ENCODE results near the gene TM4SF18. TPM values are rescaled to one million over a fixed set of nuclear protein-coding genes. Genes with fewer than 3 reads are reported as not detected.
"Not testable (repeated sequence)": the region's sequence is repeated elsewhere in the genome, so short reads cannot be mapped to it uniquely, and the experiment has no call there.

TM4SF18 gene
- total RNA-seq, 4 donors from 2014 or later = 9.7 to 33.3 (median 24.9) TPM

DNA sequence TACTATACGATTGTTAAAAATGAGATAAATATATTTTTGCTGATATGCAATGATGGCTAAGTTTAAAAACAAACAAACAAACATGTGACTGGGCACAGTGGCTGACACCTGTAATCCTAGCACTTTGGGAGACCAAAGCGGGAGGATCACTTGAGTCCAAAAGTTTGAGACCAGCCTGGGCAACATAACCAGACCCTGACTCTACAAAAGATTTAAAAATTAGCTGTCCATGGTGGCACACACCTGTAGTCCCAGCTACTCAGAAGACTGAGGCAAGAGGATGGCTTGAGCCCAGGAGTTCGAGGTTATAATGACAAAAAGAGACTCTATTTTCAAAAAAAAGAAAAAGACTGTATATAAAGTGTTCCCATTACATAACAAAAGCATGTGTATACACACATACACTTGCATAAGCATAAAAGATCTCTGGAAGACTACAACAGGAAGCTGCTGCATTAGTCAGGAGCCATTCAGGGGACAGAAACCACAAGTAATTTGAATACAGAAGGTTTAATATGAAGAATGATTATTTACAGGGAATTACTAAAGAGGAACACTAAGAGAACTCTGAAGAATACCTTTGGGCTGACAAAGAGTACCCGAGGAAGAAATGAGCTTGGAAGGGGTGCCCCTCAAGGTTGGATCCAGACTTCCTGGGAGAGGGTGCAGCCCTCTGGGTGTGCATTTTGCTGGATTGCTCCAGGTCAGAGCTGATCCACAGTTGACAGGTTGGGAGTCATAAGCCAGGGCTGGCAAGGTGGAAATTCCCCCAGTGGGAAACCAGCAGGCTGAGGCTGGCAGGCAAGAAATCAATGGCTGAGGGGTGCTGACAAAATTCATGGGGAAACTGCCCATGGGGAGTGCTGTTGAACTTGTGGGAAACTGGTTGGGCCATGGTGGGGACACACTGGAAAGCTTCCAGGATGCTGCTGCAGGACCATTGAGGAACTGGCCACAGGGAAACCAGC, 9.3 kb upstream of the TM4SF18 start:
- no peak overlapping the region for H3K4me3 ChIP-seq (replicated peaks in 1 of 3)
- H3K4me1 ChIP-seq = peaks cover 11 to 14% of the 10 kb centered on the region in 2 donors
- H3K27ac ChIP-seq = no peak overlapping the region
- H3K36me3 ChIP-seq = no peaks in the 10 kb centered on the region
- no peak for DNase-seq
- WGBS, 2 donors = 81 to 90% methylated on average over 4 of the region's 4 CpGs
- intact Hi-C loops (cut with DNase I) = no loop called here
- TF ChIP-seq, protein P1, sequence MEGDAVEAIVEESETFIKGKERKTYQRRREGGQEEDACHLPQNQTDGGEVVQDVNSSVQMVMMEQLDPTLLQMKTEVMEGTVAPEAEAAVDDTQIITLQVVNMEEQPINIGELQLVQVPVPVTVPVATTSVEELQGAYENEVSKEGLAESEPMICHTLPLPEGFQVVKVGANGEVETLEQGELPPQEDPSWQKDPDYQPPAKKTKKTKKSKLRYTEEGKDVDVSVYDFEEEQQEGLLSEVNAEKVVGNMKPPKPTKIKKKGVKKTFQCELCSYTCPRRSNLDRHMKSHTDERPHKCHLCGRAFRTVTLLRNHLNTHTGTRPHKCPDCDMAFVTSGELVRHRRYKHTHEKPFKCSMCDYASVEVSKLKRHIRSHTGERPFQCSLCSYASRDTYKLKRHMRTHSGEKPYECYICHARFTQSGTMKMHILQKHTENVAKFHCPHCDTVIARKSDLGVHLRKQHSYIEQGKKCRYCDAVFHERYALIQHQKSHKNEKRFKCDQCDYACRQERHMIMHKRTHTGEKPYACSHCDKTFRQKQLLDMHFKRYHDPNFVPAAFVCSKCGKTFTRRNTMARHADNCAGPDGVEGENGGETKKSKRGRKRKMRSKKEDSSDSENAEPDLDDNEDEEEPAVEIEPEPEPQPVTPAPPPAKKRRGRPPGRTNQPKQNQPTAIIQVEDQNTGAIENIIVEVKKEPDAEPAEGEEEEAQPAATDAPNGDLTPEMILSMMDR (IDR thresholded peaks at IDR 0.05) = no peak
- no peak for TF ChIP-seq POLR2A (IDR thresholded peaks at IDR 0.05)
- no peaks in the 10 kb centered on the region for H3K9me3 ChIP-seq
- H3K27me3 ChIP-seq = no peaks in the 10 kb centered on the region

DNA sequence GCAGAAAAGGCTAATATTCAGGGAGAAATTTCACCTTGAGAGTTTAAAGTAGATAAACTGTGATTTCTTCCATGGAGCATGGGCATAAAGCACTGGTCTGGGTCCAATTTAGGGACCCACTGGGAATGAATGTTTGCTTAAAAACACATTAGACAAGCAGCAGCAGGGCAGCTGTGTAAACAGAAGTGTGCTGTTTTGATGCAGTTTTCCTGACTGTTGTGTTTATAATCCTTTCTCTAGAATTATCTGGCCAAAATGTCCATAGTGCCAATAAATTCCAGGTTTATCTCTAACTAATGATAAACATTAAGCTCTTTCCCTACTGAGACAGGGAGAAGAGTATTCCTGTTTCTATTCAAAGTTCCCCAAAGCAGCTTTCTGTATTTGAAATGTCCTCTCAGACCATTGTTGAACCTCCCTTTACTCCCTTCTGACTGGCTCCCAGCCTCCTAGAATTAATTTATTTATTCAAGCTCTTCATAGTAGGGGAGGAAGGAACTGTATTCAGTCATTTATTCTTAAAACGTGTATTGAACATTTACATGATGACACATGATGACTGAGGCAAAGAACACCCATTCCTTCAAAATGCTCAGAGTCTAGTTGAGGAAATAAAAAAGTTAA, 7.0 kb upstream of the TM4SF18 start:
- H3K4me3 ChIP-seq (replicated peaks in 1 of 3) = no peak overlapping the region
- WGBS, 2 donors = 41 to 57% methylated on average over 1 of the region's 1 CpG
- peak overlapping the region; percentile 68 to 83 (median 82) for H3K27ac ChIP-seq
- no peak for DNase-seq
- H3K4me1 ChIP-seq = peaks cover 11 to 14% of the 10 kb centered on the region in 2 donors
- intact Hi-C loops (cut with DNase I) = no loop called here
- no peaks in the 10 kb centered on the region for H3K36me3 ChIP-seq
- H3K9me3 ChIP-seq = no peaks in the 10 kb centered on the region
- H3K27me3 ChIP-seq = no peaks in the 10 kb centered on the region
- no peak for TF ChIP-seq POLR2A (IDR thresholded peaks at IDR 0.05)
- TF ChIP-seq, protein P1 (IDR thresholded peaks at IDR 0.05) = no peak

DNA sequence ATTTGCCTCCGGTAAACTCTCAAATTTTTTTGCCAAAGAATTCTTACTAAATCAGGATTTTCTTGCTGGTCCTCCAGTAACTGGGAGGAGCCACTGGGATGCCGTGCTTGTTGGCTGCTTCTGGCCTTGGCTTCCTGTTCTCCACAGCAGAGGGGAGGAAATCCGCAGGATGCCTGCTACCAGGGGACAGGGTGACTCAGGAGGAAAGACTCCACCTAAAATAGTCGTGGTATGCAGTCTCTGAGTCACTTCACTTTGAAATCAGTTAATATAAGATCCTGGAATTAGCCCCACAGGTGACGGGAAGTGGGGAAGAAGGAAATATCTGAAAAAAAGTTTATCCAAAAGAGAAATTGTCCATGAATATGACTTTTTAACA, 6.5 kb upstream of the TM4SF18 start:
- H3K27me3 ChIP-seq = no peaks in the 10 kb centered on the region
- no peak overlapping the region for H3K4me3 ChIP-seq (replicated peaks in 1 of 3)
- peak; percentile 52 to 65 for DNase-seq
- no peaks in the 10 kb centered on the region for H3K9me3 ChIP-seq
- peaks cover 11 to 14% of the 10 kb centered on the region in 2 donors for H3K4me1 ChIP-seq
- no peaks in the 10 kb centered on the region for H3K36me3 ChIP-seq
- WGBS, 2 donors = 25 to 37% methylated on average over 5 of the region's 5 CpGs
- peak overlapping the region; percentile 68 to 83 (median 82) for H3K27ac ChIP-seq
- no peak for TF ChIP-seq POLR2A (IDR thresholded peaks at IDR 0.05)
- TF ChIP-seq, protein P1 (IDR thresholded peaks at IDR 0.05) = no peak
- intact Hi-C loops (cut with DNase I) = no loop called here

DNA sequence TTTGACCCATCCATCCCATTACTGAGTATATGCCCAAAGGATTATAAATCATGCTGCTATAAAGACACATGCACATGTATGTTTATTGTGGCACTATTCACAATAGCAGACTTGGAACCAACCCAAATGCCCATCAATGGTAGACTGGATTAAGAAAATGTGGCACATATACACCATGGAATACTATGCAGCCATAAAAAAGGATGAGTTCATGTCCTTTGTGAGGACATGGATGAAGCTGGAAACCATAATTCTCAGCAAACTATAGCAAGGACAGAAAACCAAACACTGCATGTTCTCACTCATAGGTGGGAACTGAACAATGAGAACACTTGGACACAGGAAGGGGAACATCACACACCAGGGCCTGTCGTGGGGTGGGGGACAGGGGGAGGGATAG, 4.0 kb upstream of the TM4SF18 start:
- DNase-seq; H3K9me3 ChIP-seq; H3K27me3 ChIP-seq; H3K27ac ChIP-seq; H3K36me3 ChIP-seq; H3K4me3 ChIP-seq (replicated peaks in 1 of 3); intact Hi-C loops (cut with DNase I): not testable (repeated sequence)
- 83 to 88% methylated on average over 1 of the region's 1 CpG for WGBS, 2 donors
- peaks cover 11 to 14% of the 10 kb centered on the region in 2 donors for H3K4me1 ChIP-seq

DNA sequence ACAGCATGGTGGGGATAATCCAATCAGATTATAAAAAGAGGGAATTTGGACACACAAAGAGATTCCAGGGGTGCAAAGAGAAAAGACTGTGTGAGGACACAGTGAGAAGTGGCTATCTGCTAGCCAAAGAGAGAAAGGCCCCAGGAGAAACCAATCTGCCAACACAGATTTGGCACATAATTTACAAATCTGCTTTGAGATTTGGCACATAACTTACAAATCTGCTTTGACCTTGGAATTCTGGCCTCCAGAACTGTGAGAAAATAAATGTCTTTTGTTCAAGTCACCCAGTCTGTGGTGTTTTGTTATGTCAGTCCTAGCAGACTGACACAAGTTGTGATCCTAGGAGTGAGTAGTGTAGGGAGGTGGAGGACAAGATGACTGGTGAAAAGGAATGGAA, 3.5 kb upstream of the TM4SF18 start:
- TF ChIP-seq, protein P1 (IDR thresholded peaks at IDR 0.05) = no peak
- no peak for TF ChIP-seq POLR2A (IDR thresholded peaks at IDR 0.05)
- no peaks in the 10 kb centered on the region for H3K36me3 ChIP-seq
- no peak overlapping the region for H3K4me3 ChIP-seq (replicated peaks in 1 of 3)
- intact Hi-C loops (cut with DNase I) = no loop called here
- H3K9me3 ChIP-seq = no peaks in the 10 kb centered on the region
- H3K27ac ChIP-seq = no peak overlapping the region
- DNase-seq = no peak
- H3K27me3 ChIP-seq = no peaks in the 10 kb centered on the region
- peaks cover 11 to 14% of the 10 kb centered on the region in 2 donors for H3K4me1 ChIP-seq

Data from thyroid gland (tissue), 4 donors.